GM21515 (cell line): ENCODE data around the gene PPP1R12A.
A peak's percentile ranks its signal among the peaks of the same experiment; 100 is the strongest.
"Not testable (repeated sequence)": the region's sequence is repeated elsewhere in the genome, so short reads cannot be mapped to it uniquely, and the experiment has no call there.

ENCODE experiments used
- ATAC-seq: cut with Tn5 transposase; IDR thresholded peaks from one replicate; pipeline ENCODE4 v1.9.1; 2021; ENCODE audit not compliant: unreplicated experiment

The PPP1R12A gene

GRCh38 chr12:79895071-79895470 lies 39.8 kb downstream of the PPP1R12A start:
- no peak for ATAC-seq

- no peak for ATAC-seq
Observed at GRCh38 chr12:79891506-79892162, 43.3 kb downstream of the PPP1R12A start.

- ATAC-seq = no peak
Observed at GRCh38 chr12:79887890-79888289, 47.0 kb downstream of the PPP1R12A start.

- ATAC-seq = peak; percentile 76
Observed at GRCh38 chr12:79886917-79887519, 47.9 kb downstream of the PPP1R12A start.

- ATAC-seq = no peak
Observed at GRCh38 chr12:79885911-79886490, 48.9 kb downstream of the PPP1R12A start.

- no peak for ATAC-seq
Observed at GRCh38 chr12:79884401-79885006, 50.4 kb downstream of the PPP1R12A start.

GRCh38 chr12:79883216-79883615 lies 51.7 kb downstream of the PPP1R12A start:
- no peak for ATAC-seq

GRCh38 chr12:79881351-79881750 lies 53.5 kb downstream of the PPP1R12A start:
- no peak for ATAC-seq

- ATAC-seq = not testable (repeated sequence)
Observed at GRCh38 chr12:79878506-79878905, 56.4 kb downstream of the PPP1R12A start.

GRCh38 chr12:79877246-79877645 lies 57.7 kb downstream of the PPP1R12A start:
- ATAC-seq = no peak

- no peak for ATAC-seq
Observed at GRCh38 chr12:79874665-79875064, 60.2 kb downstream of the PPP1R12A start.

GRCh38 chr12:79873201-79873600 lies 61.7 kb downstream of the PPP1R12A start:
- peak; percentile 46 for ATAC-seq

GRCh38 chr12:79871621-79872020 lies 63.3 kb downstream of the PPP1R12A start:
- no peak for ATAC-seq

GRCh38 chr12:79870916-79871315 lies 64.0 kb downstream of the PPP1R12A start:
- ATAC-seq = no peak

- no peak for ATAC-seq
Observed at GRCh38 chr12:79859646-79860045, 75.3 kb downstream of the PPP1R12A start.

- ATAC-seq = no peak
Observed at GRCh38 chr12:79858518-79858917, 76.4 kb downstream of the PPP1R12A start.

GRCh38 chr12:79857675-79858074 lies 77.2 kb downstream of the PPP1R12A start:
- ATAC-seq = no peak

GRCh38 chr12:79850610-79851299 lies 84.1 kb downstream of the PPP1R12A start:
- no peak for ATAC-seq

- no peak for ATAC-seq
Observed at GRCh38 chr12:79848339-79848738, 86.6 kb downstream of the PPP1R12A start.

GRCh38 chr12:79847417-79847816 lies 87.5 kb downstream of the PPP1R12A start:
- ATAC-seq = no peak

- no peak for ATAC-seq
Observed at GRCh38 chr12:79844693-79845092, 90.2 kb downstream of the PPP1R12A start.
